Fibroblast of lung (primary cell): ENCODE data around the gene TAF3. TPM values are rescaled to one million over a fixed set of nuclear protein-coding genes. Genes with fewer than 3 reads are reported as not detected.

Source experiments
- DNase-seq, 2 donors: peaks; one replicate each; pipeline versions ENCODE4 v3.0.0 to v3.0.0-alpha.2; 2010; ENCODE audit warnings: low read depth in 2 of 2
- H2AFZ ChIP-seq: 2 replicates; pipeline ENCODE4 v1.5.1; 2012; ENCODE audit warnings: low read length, control low read depth, inconsistent platforms
- H3K27ac ChIP-seq: 2 replicates; pipeline ENCODE4 v1.5.1; 2011; ENCODE audit warnings: low read length, control low read depth; ENCODE audit not compliant: insufficient read depth
- H3K27me3 ChIP-seq: 2 replicates; pipeline ENCODE4 v1.5.1; 2011; ENCODE audit warnings: mild to moderate bottlenecking, low read length; ENCODE audit not compliant: control insufficient read depth, insufficient read depth
- H3K36me3 ChIP-seq: 2 replicates; pipeline ENCODE4 v1.5.1; 2011; ENCODE audit warnings: low read length; ENCODE audit not compliant: control insufficient read depth, insufficient read depth
- H3K4me1 ChIP-seq: 2 replicates; pipeline ENCODE4 v1.5.1; 2011; ENCODE audit warnings: low read length; ENCODE audit not compliant: control insufficient read depth, insufficient read depth; ENCODE audit errors: extremely low read depth
- H3K4me2 ChIP-seq: 2 replicates; pipeline ENCODE4 v1.5.1; 2011; ENCODE audit warnings: low read length, control low read depth; ENCODE audit not compliant: insufficient read depth; ENCODE audit errors: extremely low read depth
- H3K4me3 ChIP-seq, 4 experiments: fragments of 200-600 bp in 1 of 4; sonication (generic) in 1 of 4; replicated peaks in 1 of 4; 2 replicates each; pipeline ENCODE4 v1.5.1; 2011 to 2016; ENCODE audit warnings: low read length in 4 of 4, low read depth in 3 of 4, mild to moderate bottlenecking in 3 of 4, control low read depth in 2 of 4, inconsistent platforms in 1 of 4, mixed read lengths in 1 of 4; ENCODE audit not compliant: insufficient read depth in 1 of 4; ENCODE audit errors: control extremely low read depth in 1 of 4
- H3K79me2 ChIP-seq: 2 replicates; pipeline ENCODE4 v1.5.1; 2012; ENCODE audit warnings: mild to moderate bottlenecking, low read length, inconsistent platforms; ENCODE audit not compliant: control insufficient read depth, insufficient read depth
- H3K9ac ChIP-seq: 2 replicates; pipeline ENCODE4 v1.5.1; 2011; ENCODE audit warnings: mild to moderate bottlenecking, low read length, control low read depth; ENCODE audit not compliant: insufficient read depth
- H3K9me3 ChIP-seq: 2 replicates; pipeline ENCODE4 v1.5.1; 2012; ENCODE audit warnings: low read depth, low read length; ENCODE audit not compliant: control insufficient read depth, insufficient read depth
- H4K20me1 ChIP-seq: 2 replicates; pipeline ENCODE4 v1.5.1; 2011; ENCODE audit warnings: low read length; ENCODE audit not compliant: control insufficient read depth, insufficient read depth; ENCODE audit errors: extremely low read depth
- CTCF ChIP-seq, 2 donors: IDR thresholded peaks in 1 of 2; conservative IDR thresholded peaks in 1 of 2; 1 replicate in 1 of 2; 2 replicates in 1 of 2; pipeline ENCODE4 v1.5.1; 2011 to 2012; ENCODE audit warnings: low read length in 2 of 2, control low read depth in 1 of 2, inconsistent platforms in 1 of 2, low read depth in 1 of 2, mild to moderate bottlenecking in 1 of 2
- EZH2 ChIP-seq: IDR thresholded peaks from 2 replicates; pipeline ENCODE4 v1.5.1; 2012; ENCODE audit warnings: low read length, control low read depth, mild to moderate bottlenecking; ENCODE audit errors: missing control alignments
- polyA plus RNA-seq, 2 donors: library from polyadenylated mRNA; depleted of rRNA in 1 of 2; stranded (reverse) in 1 of 2; unstranded in 1 of 2; fragments of >200 nt; gene quantifications; 2 replicates each; pipeline ENCODE4 v1.2.1, GENCODE V29; 2011 to 2012; ENCODE audit warnings: missing spikeins in 1 of 2
- total RNA-seq: library from RNA; depleted of rRNA; stranded (reverse); fragments of >200 nt; gene quantifications from 2 replicates; pipeline ENCODE4 v1.2.1, GENCODE V29; 2014

Gene TAF3
- total and polyA plus RNA-seq, 2 donors (not counting 1 experiment from before 2014, with no cell fraction given): 2.1 to 4.0 TPM

- Histone ChIP-seq H3K4me2 (no peak overlapping the region), H2AFZ (no peak overlapping the region), H3K36me3 (no peaks in the 10 kb centered on the region), H3K79me2 (peaks cover under 1% of the 10 kb centered on the region), H3K27ac (no peak overlapping the region), H3K27me3 (peaks cover 8% of the 10 kb centered on the region), H3K4me1 (no peaks in the 10 kb centered on the region), H3K9ac (no peak overlapping the region), H3K9me3 (no peaks in the 10 kb centered on the region), H3K4me3 (no peak overlapping the region), H4K20me1 (no peaks in the 10 kb centered on the region)
- TF ChIP-seq EZH2 (no peak), CTCF (conservative IDR thresholded peaks at IDR 0.05 in 1 of 2, IDR thresholded peaks at IDR 0.05 in 1 of 2; ENCODE audit: low read depth in 1 of 2, low read length in 2 of 2) (no peak)
- no peak for DNase-seq
These were observed 4.8 kb upstream of the TAF3 start for GRCh38 chr10:7813481-7813880.

GRCh38 chr10:7817576-7817975, 729 bp upstream of the TAF3 start:
- Histone ChIP-seq H4K20me1 (no peaks in the 10 kb centered on the region), H3K36me3 (no peaks in the 10 kb centered on the region), H3K9me3 (no peaks in the 10 kb centered on the region), H3K4me3 (peak overlapping the region; percentile 57 to 98 (median 85)), H2AFZ (peak overlapping the region; percentile 100), H3K9ac (no peak overlapping the region), H3K4me1 (peaks cover 3% of the 10 kb centered on the region), H3K79me2 (peaks cover 22% of the 10 kb centered on the region), H3K4me2 (peak overlapping the region; percentile 99), H3K27ac (no peak overlapping the region), H3K27me3 (peaks cover 8% of the 10 kb centered on the region)
- TF ChIP-seq CTCF (conservative IDR thresholded peaks at IDR 0.05 in 1 of 2, IDR thresholded peaks at IDR 0.05 in 1 of 2; ENCODE audit: low read depth in 1 of 2, low read length in 2 of 2) (no peak), EZH2 (no peak)
- DNase-seq: no peak

- H3K79me2 ChIP-seq: peaks cover 22% of the 10 kb centered on the region
- H4K20me1 ChIP-seq: no peaks in the 10 kb centered on the region
- no peak for TF ChIP-seq CTCF (conservative IDR thresholded peaks at IDR 0.05 in 1 of 2, IDR thresholded peaks at IDR 0.05 in 1 of 2; ENCODE audit: low read depth in 1 of 2, low read length in 2 of 2)
- no peak for TF ChIP-seq EZH2
- peak overlapping the region; percentile 57 to 98 (median 85) for H3K4me3 ChIP-seq
- H3K36me3 ChIP-seq: no peaks in the 10 kb centered on the region
- H3K27me3 ChIP-seq: peaks cover 8% of the 10 kb centered on the region
- no peak for DNase-seq
- peak overlapping the region; percentile 99 for H3K4me2 ChIP-seq
- H3K4me1 ChIP-seq: peaks cover 3% of the 10 kb centered on the region
- peak overlapping the region; percentile 100 for H2AFZ ChIP-seq
- no peaks in the 10 kb centered on the region for H3K9me3 ChIP-seq
- no peak overlapping the region for H3K9ac ChIP-seq
- H3K27ac ChIP-seq: no peak overlapping the region
These were observed 366 bp upstream of the TAF3 start for GRCh38 chr10:7817984-7818294.
